ENCODE measurements around the gene TM7SF3.
A peak's percentile ranks its signal among the peaks of the same experiment; 100 is the strongest.

Gene TM7SF3

DNA sequence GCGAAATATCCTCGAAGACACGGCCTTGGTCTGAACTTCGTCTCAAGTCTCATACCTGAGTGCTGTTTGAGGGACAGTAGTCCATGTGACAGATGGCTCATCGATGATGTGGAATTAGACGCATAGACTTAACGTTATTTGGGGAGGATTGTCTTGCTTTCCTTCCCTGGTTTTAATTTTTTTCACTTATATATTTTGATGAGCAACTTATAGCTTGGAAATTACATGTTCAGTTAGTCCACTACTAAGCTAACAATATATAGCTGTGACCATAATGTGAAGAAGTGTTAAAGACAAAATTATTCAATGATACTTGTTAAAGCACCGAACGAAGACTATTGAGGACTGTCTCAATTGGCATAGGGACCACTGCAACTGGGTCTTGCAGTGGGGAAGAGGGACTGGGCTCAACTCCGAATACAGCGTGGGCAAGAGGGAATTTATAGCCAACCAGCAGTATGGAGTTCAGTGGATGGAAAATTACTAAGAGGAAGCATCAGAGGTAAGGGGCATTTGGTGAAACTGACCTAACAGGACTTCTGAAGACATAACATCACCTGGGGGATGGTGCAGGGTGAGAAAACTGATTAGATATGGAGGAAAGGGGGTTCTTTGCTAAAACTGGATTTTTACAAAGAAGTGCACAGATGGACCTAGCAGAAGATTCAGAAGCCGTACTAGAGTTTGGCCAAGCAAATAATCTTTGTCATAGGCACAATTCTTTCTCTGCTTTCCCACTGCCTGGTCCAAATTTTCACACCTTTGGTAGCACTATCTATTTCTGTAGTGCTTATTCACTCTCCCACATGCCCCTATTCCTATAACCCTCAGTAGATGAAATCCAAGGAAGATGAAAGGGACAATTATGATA lies 910 bp upstream of the TM7SF3 start:
- peak in 1 of 2 donors; percentile 6 for DNase-seq (ENCODE audit: low read depth in 2 of 2)

DNA sequence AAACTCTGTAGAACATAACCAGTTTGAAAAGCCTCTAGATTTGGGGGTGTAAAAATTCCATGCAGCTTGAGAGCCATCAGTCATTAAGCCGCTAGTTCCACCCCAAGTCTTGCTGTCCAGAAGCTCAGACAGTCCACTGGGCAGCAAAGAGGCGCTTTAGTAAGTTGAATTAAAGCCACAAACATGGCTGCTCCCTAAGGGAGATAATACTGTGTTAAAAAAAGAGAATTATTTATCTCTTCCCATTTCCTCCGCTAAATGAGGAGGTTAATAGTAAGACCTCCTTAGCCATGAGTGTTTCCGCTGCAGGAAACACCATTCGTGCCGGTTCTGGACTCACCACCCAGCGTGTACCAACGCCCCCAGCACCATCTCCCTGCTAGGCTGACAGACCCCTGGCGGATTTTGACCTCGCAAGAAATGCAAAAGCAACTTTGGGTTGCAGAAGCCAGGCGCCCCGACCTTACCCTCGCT lies 536 bp downstream of the TM7SF3 start:
- no peak for DNase-seq (ENCODE audit: low read depth in 2 of 2)

DNA sequence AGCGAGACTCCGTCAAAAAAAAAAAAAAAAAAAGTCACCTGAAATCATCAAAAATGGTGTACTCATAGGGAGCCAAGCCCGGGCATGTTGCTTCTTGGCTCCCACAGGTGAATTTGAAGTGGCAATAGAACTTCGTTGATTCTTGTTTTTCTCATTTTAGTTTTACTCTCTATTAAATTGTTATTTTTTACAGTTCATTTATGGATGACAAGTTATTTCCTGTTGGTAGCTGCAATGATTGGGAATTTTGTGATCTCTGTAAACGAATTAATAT lies 1.3 kb downstream of the TM7SF3 start:
- DNase-seq (ENCODE audit: low read depth in 2 of 2), result no peak

DNA sequence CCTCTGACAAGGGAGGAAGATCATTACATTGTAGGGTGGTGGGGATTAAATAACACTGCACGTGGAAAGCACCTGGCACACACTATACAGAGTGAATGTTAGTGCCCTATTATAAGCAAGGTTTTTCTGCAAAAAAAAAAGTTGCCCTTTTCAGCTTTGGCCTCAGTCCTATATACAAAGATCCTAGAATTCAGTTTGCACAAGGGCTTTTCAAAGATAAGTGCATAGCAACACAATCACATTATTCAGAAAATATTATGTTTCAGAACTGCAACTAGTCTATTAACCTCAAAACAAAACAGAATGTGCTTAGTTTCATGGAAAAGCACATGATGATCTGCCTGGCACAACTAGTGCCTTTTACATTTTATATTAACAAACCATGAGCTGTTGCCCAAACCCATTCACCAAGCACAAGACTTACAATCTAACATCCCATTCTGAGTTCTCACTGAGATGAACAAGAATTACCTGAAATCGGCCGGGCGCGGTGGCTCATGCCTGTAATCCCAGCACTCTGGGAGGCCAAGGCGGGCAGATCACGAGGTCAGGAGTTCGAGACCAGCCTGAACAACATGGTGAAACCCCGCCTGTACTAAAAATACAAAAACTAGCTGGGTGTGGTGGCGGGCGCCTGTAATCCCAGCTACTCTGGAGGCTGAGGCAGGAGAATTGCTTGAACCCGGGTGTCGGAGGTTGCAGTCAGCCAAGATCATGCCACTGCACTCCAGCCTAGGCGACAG lies 1.8 kb downstream of the TM7SF3 start:
- no peak for DNase-seq (ENCODE audit: low read depth in 2 of 2)

DNA sequence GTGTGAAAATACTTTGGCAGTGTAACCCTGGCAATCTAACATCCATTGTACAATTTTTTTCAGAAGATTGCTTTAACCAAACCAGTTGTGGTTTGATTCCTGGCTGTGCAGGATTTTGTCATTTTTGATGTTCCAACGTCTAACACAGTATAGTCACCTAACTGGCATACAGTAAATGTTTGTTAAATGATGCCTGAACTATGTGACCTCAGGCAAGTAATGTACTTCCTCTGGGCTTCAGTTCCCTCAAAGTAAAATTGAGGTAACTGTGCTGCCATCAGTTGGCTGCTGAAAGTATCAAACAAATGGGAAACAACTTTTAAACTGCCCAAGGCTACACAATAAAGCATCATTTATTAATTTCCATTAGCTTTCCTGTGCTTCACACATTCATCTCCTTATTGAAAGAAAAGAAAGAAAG lies 4.3 kb downstream of the TM7SF3 start:
- DNase-seq (ENCODE audit: low read depth in 2 of 2), result no peak

DNA sequence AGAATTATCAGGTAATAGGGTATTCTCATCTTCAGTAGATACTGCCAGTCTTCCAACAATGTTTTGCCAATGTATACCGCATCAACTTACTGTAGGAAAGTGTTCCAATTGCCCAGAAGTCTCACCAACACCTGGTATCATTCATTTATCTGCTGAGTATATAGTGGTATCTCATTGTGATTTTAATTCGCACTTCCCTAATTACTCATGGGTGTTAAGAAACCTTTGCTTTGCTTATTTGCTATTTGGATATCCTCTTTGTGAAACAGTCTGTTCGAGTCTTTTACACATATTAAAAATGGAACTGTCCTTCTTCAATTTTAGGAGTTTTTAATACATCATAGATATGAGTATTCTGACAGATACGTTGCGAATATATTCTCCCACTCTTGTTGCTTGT lies 6.1 kb downstream of the TM7SF3 start:
- no peak for DNase-seq (ENCODE audit: low read depth in 2 of 2)

DNA sequence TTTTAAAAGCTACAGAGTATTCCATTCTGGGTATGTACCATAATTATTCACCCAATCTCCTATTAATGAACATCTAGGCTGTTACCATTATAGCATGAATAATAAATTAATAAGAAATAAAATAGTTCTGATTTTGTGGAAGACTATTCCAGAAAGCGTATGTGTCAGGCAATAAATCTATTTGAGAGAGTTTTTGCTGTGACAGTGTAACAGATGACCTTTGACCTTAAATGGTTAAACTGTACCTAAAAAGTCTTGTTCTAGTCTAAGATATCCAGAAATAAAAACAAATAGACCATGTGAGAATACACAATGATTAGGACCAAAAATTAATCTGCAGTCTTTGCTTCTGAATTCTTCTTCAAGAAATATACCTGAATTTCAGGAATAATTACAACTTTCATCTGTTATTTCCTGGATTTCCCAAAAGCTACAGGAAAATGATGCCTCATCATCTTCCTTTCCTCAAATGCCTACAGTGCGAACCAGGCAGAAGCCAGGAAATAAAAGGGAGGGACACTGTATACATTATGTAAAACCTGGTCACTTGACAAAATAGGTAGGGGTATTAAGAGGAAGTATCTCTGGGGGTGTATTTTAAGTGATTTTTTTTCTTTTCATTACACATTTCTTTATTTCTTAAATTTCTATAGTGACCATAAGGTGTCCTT lies 7.3 kb downstream of the TM7SF3 start:
- DNase-seq (ENCODE audit: low read depth in 2 of 2), result no peak

DNA sequence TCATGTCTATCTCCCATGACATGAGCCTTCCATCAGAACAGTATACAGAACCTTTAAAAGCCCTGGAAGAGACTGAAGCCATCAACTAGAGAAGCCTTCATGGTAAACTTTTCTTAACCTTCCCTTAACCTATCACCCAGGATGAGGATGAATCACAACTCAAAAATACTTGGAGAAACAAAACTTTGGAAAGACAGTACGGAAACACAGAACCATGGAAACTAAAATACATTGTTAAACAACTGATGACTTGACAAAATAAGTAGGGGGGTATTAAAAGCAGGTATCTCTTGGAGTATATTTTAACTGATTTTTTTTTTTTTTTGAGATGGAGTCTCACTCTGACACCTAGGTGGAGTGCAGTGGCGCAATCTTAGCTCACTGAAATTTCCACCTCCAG lies 8.7 kb downstream of the TM7SF3 start:
- no peak for DNase-seq (ENCODE audit: low read depth in 2 of 2)

DNA sequence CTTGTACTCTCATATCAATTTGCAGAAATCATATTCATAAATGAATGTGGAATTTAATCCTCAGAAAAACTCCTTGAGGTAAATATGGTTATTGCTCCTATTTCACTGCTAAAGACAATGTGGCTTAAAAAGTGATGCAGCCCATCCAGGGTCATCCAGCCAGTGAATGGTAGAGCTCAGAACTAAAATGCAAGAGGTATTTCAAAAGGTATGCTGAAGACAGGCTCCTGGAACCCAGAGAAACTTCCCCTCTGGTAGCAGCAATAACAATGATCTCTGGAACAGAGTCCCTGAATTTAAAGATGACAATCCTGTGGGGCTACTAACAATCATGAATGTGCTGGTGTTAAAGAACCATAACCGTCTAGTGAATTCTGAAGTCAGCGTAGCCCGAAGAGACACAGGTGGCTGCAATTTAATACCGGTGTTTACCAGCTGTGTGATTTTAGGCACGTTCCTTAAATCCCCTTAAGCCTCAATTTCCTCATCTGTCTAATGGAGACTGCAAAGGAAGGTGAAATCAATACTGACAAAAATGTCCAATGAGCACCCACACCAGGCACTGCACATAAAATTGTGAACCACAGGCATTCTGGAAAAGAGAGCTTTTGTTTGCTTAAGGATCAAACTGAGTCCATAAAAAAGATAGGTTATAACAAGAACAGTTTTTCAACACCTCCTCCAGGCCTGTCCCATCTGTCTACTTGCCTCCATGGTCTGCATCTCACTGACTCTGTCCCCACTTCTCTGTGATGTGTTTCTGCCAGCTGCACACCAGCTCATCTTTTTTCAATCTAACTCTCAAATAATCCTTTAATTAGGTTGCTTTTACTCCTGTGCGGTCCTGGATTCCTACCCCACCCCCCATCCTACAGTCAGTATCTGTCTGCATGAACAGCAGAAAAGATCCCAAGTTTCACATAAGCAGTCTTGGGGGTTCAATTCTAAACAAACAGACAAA lies 10.5 kb downstream of the TM7SF3 start:
- DNase-seq (ENCODE audit: low read depth in 2 of 2), result no peak

DNA sequence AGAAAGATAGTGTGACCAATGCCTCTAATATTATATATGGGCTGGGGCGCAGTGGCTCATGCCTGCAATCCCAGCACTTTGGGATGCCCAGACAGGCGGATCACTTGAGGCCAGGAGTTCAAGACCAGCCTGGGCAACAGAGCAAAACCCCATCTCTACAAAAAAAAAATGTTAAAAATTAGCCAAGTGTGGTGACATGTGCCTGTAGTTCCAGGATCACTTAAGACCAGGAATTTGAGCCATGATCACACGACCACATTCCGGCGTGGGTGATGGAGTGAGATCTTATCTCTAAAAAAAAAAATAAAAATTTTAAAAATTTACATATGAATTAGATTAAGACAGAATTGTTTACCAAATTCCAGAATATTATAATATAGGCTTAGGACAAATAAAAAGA lies 12.0 kb downstream of the TM7SF3 start:
- no peak for DNase-seq (ENCODE audit: low read depth in 2 of 2)

DNA sequence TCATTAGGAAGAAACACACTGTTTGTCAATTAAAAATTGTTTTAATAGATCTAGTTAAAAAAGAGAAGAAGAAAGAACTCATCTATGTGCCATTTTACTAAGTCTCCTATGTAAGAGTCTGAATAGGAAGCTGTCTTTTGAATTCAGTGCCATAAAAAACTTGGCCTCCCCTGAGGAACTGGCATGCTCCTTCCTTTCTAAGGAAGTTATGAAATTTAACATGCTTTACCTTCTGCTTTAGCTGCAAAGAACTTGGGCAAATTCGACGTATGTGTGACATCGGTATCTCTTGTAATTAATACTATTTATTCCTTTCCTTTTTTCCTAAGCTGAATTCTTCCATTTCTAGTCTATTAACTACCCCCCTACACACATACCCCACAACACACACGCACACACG lies 12.5 kb downstream of the TM7SF3 start:
- DNase-seq (ENCODE audit: low read depth in 2 of 2), result no peak

DNA sequence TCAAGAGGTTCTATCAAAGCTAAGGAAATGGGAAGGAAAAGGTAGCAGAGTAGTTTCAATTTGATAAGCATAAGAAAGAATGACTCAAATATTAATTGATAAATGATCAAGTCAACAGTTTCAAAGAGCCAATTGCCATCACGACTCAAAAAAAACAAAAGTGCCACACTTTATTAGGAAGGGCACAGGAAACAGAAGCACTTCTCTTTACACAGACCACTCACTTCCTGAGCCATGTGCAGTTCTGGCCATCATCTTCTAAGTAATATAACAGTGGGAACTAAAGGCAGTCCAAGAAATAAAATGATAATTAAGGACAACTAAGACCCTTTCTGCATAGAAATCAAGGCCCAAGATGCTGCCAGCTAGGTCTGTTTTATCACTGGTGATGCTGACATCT lies 13.2 kb downstream of the TM7SF3 start:
- DNase-seq (ENCODE audit: low read depth in 2 of 2), result no peak

DNA sequence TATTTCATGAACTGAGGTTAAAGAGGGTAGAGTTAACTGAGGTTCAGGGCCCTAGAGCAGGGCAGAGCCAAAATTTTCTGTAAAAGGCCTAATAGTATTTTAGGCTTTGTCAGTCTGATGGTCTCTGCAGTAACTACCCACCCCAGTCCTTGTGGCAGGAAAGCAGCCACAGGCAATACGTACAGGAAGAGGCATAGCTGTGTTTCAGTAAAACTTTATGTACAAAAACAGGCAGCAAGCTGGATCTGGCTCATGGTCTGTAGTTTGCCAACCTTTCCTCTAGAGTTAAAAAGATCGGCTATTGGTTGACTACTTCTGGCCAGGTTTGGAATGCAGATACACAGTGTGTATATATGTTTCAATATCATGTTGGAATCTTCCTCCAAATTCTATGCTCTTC lies 17.2 kb downstream of the TM7SF3 start:
- DNase-seq (ENCODE audit: low read depth in 2 of 2), result no peak

DNA sequence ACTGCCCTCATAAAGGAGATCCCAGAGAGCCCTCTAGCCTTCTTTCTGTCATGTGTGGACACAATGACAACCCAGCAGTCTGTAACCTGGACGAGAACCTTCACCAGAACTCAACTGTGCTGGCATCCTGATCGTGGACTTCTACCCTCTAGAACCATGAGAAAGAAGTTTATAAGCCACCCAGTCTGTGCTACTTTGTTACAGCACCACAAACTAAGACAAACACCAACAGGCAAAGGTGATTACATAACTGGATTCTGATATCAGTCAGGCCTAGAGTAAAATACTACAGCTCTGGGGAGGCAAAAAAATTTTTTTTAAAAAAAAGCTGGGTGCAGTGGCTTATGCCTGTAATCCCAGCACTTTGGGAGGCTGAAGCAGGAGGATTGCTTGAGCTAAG lies 18.5 kb downstream of the TM7SF3 start:
- no peak for DNase-seq (ENCODE audit: low read depth in 2 of 2)

DNA sequence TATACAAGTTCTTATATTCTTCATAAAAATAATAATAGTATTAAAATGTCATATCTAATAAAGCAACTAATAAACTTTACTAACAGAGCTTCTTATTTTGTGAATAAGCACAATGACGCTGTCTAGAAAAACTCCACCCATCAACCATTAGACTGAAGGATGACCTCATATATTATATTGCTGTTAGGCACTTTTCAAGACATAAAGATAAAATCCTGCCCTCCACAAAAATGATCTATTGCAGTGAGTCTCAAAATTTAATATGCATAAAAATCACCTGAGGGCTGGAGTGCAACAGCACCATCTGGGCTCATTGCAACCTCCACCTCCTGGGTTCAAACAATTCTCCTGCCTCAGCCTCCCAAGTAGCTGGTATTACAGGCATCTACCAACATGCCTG lies 20.1 kb downstream of the TM7SF3 start:
- no peak for DNase-seq (ENCODE audit: low read depth in 2 of 2)

DNA sequence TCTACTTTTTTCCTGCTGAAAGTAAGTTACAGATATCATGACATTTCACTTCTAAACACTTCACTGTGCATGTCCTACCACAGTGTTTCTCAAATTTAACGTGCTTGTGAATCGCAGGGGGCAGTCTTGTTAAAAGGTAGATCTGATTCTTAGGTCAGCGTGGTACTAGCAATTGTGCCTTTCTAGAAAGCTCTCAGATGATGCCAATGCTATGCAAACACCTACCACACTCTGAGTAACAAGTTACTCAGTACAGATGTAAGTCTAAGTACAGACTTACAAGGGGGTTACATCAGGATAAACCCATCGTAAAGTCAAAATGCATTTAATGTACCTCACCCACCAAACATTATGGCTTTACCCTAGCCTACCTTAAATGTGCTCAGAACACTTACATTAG lies 22.4 kb downstream of the TM7SF3 start:
- no peak for DNase-seq (ENCODE audit: low read depth in 2 of 2)

DNA sequence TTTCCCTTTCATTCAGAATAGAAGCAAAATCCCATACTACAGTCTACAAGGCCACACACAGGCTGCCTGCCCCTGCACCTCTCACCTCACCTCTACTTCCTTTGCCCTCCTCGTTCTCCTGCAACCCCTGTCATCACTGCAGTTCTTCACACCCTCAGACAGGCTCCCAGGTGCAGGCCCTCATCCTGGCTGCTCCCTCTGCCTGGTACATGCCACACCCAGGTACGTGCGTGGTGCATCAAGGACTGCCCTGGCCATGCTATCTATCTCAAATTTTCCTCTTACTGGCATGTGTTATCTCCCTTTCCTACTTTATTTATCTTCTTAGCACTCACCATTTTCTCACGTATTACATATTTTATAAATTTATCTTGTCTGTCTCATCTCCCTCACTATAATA lies 24.3 kb downstream of the TM7SF3 start:
- DNase-seq (ENCODE audit: low read depth in 2 of 2), result no peak

DNA sequence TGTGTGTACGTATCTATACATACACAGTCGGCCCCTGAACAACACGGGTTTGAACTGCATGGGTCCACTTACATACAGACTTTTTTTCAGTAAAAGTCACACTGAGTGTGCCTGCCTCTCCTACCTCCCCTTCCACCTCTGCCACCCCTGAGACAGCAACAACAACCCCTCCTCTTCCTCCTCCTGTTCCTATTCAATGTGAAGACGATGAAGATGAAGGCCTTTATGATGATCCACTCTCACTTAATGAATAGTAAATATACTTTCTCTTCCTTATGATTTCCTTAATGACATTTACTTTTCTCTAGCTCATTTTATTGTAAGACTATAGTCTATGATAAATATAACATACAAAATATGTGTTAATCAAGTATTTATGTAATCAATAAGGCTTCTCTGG lies 25.5 kb downstream of the TM7SF3 start:
- no peak for DNase-seq (ENCODE audit: low read depth in 2 of 2)

DNA sequence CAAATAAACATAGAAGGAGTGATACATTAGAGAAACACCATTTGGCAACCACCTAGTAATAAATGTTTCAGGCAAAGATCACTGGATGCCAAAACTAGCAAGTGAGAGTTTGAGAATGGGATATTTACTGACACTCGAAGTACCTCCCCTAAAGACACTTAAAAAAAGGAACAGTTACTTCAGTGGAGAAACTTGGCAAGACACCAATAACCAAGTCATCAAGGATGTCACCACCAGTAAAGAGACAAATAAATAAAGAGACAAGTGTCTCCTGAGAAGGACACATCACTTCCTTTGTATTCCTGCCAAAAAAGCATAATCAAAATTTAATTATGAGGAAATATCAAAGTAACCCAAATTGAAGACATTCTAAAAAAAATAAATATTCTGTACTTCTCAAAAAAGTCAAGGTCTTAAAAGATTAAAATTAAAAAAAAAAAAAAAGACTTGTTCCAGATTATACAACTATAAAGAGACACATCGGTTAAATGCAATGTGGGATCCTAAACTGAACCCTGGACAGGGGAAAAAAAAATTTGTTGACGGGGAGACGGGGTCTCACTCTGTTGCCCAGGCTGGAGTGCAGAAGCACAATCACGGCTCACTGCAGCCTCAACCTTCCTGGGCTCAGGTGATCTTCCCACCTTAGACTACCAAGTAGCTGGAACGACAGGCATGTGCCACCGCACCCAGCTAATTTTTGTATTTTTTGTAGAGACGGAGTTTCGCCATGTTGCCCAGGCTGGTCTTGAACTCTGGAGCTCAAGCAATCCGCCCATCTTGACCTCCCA lies 26.4 kb downstream of the TM7SF3 start:
- DNase-seq (ENCODE audit: low read depth in 2 of 2), result no peak

DNA sequence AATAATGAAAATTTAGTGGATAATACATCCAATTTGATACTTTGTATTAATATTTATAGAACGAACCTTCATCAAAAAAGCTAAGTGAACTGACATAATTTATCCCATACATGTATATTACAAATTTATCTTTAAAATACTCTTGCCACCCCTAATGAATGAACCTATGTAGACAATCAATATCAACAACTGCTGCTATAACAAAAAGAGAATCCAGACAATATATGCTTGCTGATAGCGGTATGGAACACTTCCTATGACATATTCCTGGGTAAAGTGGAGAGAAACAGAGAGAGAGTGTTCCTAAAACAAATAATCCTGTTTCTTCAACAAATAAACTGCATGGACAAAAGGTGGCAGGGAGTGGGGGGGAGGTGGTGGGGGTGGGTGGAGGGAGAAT lies 31.3 kb downstream of the TM7SF3 start:
- DNase-seq (ENCODE audit: low read depth in 2 of 2), result no peak

DNA sequence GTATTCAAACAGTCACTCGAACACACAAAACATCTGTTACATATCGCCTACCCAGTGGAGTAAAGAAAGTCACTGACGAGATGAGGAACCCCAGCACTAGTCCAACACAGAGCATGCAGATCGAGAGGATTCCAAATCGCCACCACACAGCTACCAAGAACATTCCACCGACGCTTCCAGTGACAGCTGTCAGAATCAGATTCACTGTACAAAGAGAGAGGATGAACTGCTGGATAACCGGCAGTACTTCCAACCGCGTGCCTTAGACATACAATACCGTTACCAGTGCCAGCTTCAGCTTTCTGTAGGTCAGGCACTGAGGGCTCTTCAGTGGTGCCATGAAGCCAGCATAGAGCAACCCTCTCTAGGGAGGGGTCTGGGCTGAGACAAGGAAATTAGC lies 34.5 kb downstream of the TM7SF3 start:
- DNase-seq (ENCODE audit: low read depth in 2 of 2), result no peak

Measured in activated CD8-positive, alpha-beta memory T cell treated with anti-CD3 and anti-CD28 coated beads for 4 hours (primary cell).